ENCODE results near the gene CAPN12.

The CAPN12 gene

DNA sequence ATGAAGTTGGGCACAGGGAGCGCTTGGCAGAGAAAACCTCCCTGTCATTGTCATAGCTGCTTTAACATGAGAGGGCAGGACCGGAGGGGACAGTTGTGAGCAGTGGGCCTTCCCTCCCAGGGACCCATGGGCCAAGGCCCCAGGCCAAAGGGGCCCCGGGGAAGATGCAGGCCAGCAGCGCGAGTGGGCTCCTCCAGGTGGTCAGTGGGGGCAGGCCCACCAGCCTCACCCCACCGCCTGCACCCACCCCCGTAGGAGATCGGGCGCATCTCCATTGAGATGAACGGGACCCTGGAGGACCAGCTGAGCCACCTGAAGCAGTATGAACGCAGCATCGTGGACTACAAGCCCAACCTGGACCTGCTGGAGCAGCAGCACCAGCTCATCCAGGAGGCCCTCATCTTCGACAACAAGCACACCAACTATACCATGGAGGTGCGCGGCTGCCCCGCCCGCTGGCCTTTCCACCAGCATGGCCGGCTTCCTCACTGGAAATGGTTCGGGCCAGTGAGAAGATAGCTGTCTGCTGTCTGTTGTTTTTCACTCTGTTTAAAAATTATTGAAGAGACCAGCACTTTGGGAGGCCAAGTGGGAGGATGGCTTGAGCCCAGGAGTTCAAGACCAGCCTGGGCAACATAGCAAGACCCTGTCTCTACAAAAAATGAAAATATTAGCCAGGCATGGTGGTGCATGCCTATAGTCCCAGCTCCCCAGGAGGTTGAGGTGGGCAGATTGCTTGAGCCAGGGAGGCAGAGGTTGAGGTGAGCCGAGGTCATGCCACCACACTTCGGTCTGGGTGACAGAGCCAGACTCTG is 18.6 kb downstream of the CAPN12 start:
- DNase-seq = no peak

DNA sequence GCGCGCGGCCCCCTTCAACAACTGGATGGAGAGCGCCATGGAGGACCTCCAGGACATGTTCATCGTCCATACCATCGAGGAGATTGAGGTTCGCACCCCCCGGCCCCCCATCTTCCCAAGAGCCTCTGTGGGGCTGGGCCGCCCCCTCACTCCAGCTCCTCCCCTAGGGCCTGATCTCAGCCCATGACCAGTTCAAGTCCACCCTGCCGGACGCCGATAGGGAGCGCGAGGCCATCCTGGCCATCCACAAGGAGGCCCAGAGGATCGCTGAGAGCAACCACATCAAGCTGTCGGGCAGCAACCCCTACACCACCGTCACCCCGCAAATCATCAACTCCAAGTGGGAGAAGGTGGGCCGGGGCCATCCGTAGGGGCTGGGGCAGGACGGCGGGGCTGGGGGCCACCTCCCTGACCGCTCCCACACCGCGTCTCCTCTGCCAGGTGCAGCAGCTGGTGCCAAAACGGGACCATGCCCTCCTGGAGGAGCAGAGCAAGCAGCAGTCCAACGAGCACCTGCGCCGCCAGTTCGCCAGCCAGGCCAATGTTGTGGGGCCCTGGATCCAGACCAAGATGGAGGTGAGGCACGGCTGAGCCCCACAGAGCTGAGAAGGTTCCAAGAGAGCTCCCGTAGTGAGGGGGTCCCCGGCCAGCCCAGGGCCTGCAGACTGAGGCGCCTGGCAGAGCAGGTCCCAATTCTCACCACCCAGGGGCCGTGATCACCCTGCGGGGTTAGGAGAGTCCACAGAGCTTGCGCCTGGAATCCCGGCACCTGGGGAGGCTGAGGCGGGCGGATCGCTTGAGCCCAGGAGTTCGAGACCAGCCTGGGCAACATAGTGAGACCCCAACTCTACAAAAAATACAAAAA is 20.1 kb downstream of the CAPN12 start:
- DNase-seq = no peak

DNA sequence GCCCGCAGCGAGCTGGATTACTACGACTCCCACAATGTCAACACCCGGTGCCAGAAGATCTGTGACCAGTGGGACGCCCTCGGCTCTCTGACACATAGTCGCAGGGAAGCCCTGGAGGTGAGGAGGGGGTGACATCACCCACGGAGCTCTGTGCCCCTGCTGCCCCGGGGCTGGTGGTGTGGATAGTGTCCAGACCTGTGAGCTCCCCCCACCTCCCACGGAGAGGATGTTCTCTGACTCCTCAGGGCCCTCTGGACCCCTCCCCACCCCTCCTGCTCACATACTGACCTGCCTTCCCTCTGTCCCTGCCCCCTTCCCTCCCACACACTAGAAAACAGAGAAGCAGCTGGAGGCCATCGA is 20.7 kb downstream of the CAPN12 start:
- DNase-seq = no peak

DNA sequence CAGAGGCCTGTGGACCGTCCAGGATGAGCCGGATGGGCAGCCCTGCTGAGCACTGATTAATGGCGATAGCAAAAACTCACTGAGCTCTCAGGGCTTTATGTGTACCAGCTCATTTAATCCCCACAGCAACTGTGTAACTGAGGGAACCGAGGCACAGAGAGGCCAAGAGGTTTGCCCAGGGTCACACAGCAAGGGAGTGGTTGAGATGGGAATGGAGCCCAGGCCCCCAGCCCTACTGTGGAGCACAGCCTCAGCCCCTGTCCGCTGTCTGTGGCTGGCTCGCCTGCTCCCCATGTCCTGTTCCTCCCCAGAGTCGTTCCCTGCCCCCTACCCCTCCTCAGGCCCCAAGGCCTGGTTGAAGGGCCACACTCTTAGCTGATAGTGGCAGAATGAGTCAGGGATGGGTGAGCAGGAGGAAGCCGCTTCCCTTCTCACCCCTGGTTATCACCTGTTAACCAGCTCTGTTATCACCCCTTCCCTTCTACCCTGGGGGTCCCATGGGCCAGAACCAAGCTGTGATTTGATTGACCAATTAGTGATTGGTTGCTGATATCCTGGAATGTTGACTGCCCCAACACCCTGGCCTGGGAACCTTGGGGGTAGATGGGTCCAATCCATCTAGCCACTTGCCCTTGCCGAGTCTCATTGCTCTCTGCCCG is 21.2 kb downstream of the CAPN12 start:
- DNase-seq = no peak

GRCh38 chr19:38721979-38722773 is 22.1 kb downstream of the CAPN12 start:
- no peak for DNase-seq

GRCh38 chr19:38721496-38721895 is 22.8 kb downstream of the CAPN12 start:
- no peak for DNase-seq

DNA sequence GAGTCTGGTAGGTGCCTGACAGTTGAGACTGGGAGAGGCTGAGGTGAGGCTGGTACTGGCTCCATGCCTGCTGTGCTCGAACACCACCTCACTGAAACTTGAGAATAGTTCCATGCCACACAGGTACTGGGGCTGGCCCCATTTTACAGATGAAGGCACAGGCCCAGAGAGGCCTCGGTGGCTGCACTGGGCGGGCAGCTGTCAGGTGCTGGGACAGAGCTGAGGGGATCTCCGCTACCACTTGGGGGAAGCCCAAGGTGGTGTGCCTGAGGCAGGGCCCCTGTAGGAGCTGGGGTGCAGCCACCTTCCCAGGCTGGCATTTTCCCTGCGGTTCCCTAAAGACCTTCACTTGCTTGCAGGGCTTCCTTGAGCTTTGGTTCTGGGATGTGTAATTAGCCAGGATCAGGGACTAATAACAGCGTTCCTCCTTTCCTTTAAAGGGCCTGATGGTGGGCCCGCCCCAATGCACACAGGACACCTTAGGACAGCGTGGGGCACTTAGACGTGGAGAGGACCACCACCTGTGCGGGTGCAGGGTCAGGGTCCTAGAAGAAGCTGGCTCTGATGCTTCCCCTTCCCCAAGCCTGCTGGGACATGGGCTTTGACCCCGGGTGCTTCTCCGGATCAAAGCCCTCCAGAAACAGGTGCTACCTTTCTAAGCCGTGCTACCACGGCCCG is 23.6 kb downstream of the CAPN12 start:
- DNase-seq = no peak

- DNase-seq = no peak
These were observed 24.3 kb downstream of the CAPN12 start for GRCh38 chr19:38719761-38720558.

DNA sequence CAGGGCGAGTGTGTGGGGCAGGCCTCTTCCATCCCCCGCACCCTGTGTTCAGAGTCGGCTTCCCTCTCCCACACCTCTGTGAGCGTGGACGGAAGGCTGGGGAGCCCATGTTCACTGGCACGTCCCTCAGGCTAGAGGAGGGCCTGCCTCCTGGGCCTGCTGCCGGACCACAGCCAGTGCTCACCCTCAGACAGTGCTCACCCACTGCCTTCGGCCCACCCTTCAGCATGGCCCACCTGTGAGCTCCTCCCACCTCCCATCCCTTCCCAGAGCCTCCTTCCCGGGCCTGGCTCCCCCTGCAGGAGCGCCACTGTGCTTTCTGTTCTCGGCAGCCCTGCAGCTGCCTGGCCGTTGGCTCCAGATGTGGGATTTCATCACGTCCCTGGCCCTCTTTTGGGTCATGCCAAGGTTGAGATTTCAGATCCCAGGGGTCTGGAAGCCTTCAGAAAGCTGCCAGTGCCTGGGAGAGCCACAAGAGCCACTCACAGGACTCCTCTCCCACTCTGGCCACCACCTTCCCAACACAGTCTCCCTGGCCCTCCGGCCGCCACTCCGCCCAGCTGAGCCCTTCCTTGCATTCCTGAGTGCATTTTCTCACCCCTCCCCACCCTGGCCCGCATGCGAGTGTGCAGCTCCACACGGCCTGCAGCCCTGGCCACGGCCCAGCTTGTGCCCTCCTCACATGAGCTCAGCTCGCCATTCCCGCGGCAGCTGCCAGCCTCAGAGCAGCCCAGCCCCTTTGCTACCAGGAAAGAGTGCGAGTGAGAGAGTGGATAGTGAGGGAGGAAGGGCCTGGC is 25.3 kb downstream of the CAPN12 start:
- DNase-seq = no peak

DNA sequence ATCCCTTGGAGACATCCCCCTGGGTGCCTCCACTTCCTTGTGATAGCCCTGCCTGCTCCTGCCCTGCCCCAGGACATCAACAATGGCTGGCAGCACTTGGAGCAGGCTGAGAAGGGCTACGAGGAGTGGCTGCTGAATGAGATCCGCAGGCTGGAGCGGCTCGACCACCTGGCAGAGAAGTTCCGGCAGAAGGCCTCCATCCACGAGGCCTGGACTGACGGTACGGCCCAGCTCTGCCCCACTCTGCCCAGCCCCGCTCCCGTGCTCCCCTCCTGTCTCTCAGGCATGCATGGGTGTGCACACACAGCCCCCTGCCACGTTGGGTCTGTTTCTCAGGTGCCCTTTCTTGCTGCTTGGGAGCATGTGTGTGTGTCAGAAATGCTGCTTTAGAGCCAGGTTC is 26.4 kb downstream of the CAPN12 start:
- DNase-seq = no peak

- DNase-seq = no peak
These were observed 27.2 kb downstream of the CAPN12 start for GRCh38 chr19:38717051-38717450.

DNA sequence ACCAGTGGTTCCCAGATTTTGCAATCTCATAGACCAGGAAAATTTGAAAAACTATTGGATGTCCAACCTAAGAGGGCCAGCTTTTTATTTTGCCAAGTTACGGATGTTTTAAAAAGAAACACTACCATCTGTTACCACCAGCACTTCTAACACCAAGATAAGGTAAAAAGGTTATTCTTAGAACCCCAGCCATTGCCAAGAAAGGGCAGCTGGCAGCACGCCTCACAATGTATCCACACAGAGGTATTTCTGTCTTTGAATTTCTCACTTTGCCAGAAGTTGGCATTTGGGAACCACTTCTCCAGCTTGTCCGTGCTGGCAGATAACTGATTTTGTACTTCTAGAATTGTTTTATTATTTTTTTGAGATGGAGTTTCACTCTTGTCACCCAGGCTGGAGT is 28.7 kb downstream of the CAPN12 start:
- DNase-seq = no peak

DNA sequence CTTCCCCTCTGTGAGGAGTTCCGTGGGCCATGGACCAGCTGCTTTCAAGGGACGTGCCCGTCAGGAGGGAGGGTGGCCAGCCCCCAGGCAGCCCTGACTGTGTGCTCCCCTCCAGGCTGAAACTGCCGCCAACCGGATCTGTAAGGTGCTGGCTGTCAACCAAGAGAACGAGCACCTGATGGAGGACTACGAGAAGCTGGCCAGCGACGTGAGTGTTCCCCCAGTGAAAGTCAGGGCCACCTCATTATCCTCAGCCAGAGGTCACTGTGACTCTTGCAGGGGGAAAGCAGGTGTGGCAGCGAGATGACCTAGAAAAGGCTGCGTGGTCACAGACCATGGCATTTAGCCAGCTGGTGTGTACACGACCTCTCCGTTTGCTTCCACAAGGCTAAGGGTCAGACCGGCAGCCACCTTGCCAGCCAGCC is 29.9 kb downstream of the CAPN12 start:
- DNase-seq = no peak

DNA sequence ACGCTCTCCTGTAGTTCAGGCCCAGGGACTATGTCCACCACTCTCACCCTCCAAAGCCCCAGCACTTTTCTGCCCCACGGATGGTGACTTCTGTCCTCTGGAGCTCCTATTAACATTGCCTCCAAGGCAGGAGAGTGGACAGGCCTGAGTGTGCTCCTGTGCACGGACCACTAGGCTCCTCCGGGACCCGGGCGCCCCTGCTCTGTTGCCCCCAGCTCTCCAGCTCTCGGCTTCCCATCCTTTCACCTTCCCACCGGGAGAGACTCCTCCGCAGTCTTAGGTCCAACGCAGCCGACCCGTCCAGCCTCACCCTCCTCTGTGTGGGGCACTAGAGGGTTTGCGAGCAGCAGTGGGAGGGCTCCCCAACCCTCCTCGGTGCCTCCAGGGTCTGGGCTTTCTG is 30.4 kb downstream of the CAPN12 start:
- no peak for DNase-seq

DNA sequence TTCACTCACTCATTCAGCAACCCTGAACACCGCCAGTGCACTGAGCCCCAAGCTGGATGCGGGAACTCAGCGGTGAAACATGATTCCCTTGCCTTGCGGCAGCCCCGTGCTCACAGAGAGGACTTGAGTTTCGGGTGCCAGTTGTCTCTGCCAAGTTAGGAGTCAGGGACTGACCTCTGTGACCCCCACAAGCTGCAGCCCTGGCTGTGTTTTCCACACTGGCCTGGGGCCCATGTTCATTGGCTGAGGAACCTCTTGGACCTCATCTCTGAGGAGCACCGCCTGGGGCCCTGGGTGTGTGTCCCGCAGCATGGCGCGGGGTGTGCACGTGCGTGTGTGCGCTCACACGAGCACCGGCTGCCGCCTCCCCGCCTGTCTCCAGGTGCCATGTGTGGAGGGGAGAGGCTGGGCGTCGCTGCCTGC is 31.0 kb downstream of the CAPN12 start:
- DNase-seq = no peak

- DNase-seq = no peak
These were observed 32.0 kb downstream of the CAPN12 start for GRCh38 chr19:38712161-38712748.

DNA sequence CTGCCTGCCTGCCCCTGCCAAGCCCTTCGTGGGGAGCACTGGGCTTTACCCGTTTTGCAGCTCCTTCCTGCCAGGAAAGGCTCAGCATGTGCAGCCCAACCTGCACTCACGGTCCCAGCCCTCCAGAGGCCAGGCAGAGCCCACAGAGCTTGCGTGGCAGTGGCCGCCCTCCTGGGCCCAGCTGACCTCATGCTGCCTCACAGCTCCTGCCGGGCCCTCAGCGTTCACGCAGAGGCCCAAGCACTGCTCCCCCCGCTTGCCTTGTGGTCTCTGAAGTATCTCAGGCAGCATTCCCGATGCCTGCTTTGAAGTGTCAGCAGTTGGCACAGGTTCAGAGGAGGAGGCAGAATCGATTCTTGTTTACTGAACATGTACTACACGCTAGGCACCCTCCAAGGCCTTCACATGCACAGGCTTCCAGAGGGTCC is 32.5 kb downstream of the CAPN12 start:
- no peak for DNase-seq

GRCh38 chr19:38710928-38711725 is 33.1 kb downstream of the CAPN12 start:
- no peak for DNase-seq

DNA sequence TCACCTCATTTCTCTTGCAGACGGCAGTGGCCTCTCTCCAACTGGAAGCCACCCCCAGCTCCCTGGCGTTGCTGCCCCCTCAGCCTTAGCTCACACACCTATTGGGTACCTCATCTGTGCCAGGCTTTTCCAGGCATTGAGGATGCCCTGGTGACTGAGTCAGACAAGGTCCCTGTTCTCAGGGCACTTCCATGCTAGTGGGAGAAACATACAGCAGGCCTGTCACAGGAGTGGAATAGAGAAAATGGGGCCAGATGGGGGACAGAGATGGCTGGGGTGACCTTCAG is 33.9 kb downstream of the CAPN12 start:
- DNase-seq = no peak
